Esophagus (tissue), 2 donors: Measurements from ENCODE around the gene HIVEP1. TPM values are rescaled to one million over a fixed set of nuclear protein-coding genes. Genes with fewer than 3 reads are reported as not detected.

Source experiments
- H3K27ac ChIP-seq, 2 donors: one replicate each; pipeline ENCODE4 v1.5.1; 2013; ENCODE audit warnings: low read depth in 2 of 2, mild to moderate bottlenecking in 2 of 2, inconsistent platforms in 1 of 2, low read length in 1 of 2, moderate library complexity in 1 of 2
- H3K27me3 ChIP-seq, 2 donors: one replicate each; pipeline ENCODE4 v1.6.1; 2013; ENCODE audit warnings: low read length in 2 of 2, control low read depth in 1 of 2, mild to moderate bottlenecking in 1 of 2; ENCODE audit not compliant: insufficient read depth in 2 of 2, control insufficient read depth in 1 of 2
- H3K36me3 ChIP-seq, 2 donors: one replicate each; pipeline ENCODE4 v1.6.1; 2013; ENCODE audit warnings: low read length in 1 of 2; ENCODE audit not compliant: control insufficient read depth in 2 of 2, insufficient read depth in 2 of 2
- H3K4me1 ChIP-seq, 2 donors: one replicate each; pipeline ENCODE4 v1.6.1; 2013; ENCODE audit warnings: low read length in 1 of 2; ENCODE audit not compliant: control insufficient read depth in 2 of 2, insufficient read depth in 2 of 2
- H3K4me3 ChIP-seq, 2 donors: one replicate each; pipeline ENCODE4 v1.5.1; 2013; ENCODE audit warnings: low read length in 2 of 2, mild to moderate bottlenecking in 2 of 2, low read depth in 1 of 2, moderate library complexity in 1 of 2
- H3K9me3 ChIP-seq, 2 donors: one replicate each; pipeline ENCODE4 v1.6.1; 2013; ENCODE audit warnings: mild to moderate bottlenecking in 2 of 2, low read depth in 1 of 2, low read length in 1 of 2, moderate library complexity in 1 of 2; ENCODE audit not compliant: control insufficient read depth in 2 of 2, insufficient read depth in 1 of 2
- WGBS, 2 donors: extraction: QIAGEN DNeasy Blood & Tissue Kit; methylation state at CpG; one replicate each; pipeline ENCODE4 v1.1.7; 2013; 5-methylcytosine and 5-hydroxymethylcytosine counted together
- polyA plus RNA-seq, 2 donors: library from polyadenylated mRNA; stranded (reverse); fragments of 200-250 nt; gene quantifications; one replicate each; pipeline ENCODE4 v1.2.3, GENCODE V29; 2013
- donor health status: healthy with polysubstance abuse.
- donor health status: Bipolar disorder and iron deficiency.

HIVEP1 gene
- polyA plus RNA-seq, 2 donors = 4.0 to 7.8 TPM

- no peak overlapping the region for H3K4me3 ChIP-seq
- no peaks in the 10 kb centered on the region for H3K36me3 ChIP-seq
- H3K9me3 ChIP-seq = no peaks in the 10 kb centered on the region
- no peaks in the 10 kb centered on the region for H3K27me3 ChIP-seq
- H3K4me1 ChIP-seq = peaks cover 0 to 5% of the 10 kb centered on the region in 2 donors
- H3K27ac ChIP-seq = no peak overlapping the region
- WGBS, 2 donors = 70% methylated on average over 6 of the region's 6 CpGs
Measured at GRCh38 chr6:12068899-12069557, 56.9 kb downstream of the HIVEP1 start.

GRCh38 chr6:12069891-12070529 is 57.9 kb downstream of the HIVEP1 start:
- H3K4me3 ChIP-seq = no peak overlapping the region
- no peak overlapping the region for H3K27ac ChIP-seq
- no peaks in the 10 kb centered on the region for H3K9me3 ChIP-seq
- WGBS, 2 donors = 97% methylated on average over 9 of the region's 9 CpGs
- peaks cover 0 to 5% of the 10 kb centered on the region in 2 donors for H3K4me1 ChIP-seq
- H3K27me3 ChIP-seq = no peaks in the 10 kb centered on the region
- no peaks in the 10 kb centered on the region for H3K36me3 ChIP-seq

- Histone ChIP-seq H3K4me3 (no peak overlapping the region), H3K27me3 (no peaks in the 10 kb centered on the region), H3K36me3 (no peaks in the 10 kb centered on the region), H3K4me1 (peaks cover 0 to 2% of the 10 kb centered on the region in 2 donors), H3K9me3 (no peaks in the 10 kb centered on the region), H3K27ac (no peak overlapping the region)
- WGBS, 2 donors = 64 to 77% methylated on average over 2 of the region's 2 CpGs
Measured at GRCh38 chr6:12071064-12071615, 59.0 kb downstream of the HIVEP1 start.

- Histone ChIP-seq H3K9me3 (no peaks in the 10 kb centered on the region), H3K36me3 (peaks cover 0 to 2% of the 10 kb centered on the region in 2 donors), H3K27me3 (no peaks in the 10 kb centered on the region), H3K4me1 (peaks cover 0 to 2% of the 10 kb centered on the region in 2 donors), H3K4me3 (no peak overlapping the region), H3K27ac (no peak overlapping the region)
- WGBS, 2 donors = 45 to 57% methylated on average over 9 of the region's 9 CpGs
Measured at GRCh38 chr6:12075067-12075563, 63.0 kb downstream of the HIVEP1 start.

GRCh38 chr6:12077021-12077710 is 65.1 kb downstream of the HIVEP1 start:
- 84 to 92% methylated on average over 9 of the region's 9 CpGs for WGBS, 2 donors
- no peaks in the 10 kb centered on the region for H3K4me1 ChIP-seq
- H3K27ac ChIP-seq = no peak overlapping the region
- no peaks in the 10 kb centered on the region for H3K27me3 ChIP-seq
- no peak overlapping the region for H3K4me3 ChIP-seq
- no peaks in the 10 kb centered on the region for H3K9me3 ChIP-seq
- peaks cover 0 to 2% of the 10 kb centered on the region in 2 donors for H3K36me3 ChIP-seq

- Histone ChIP-seq H3K27me3 (no peaks in the 10 kb centered on the region), H3K4me1 (no peaks in the 10 kb centered on the region), H3K36me3 (peaks cover 0 to 2% of the 10 kb centered on the region in 2 donors), H3K9me3 (no peaks in the 10 kb centered on the region), H3K4me3 (no peak overlapping the region), H3K27ac (no peak overlapping the region)
- 91 to 92% methylated on average over 5 of the region's 5 CpGs for WGBS, 2 donors
Measured at GRCh38 chr6:12078014-12078413, 65.9 kb downstream of the HIVEP1 start.

GRCh38 chr6:12081771-12082170 is 69.7 kb downstream of the HIVEP1 start:
- Histone ChIP-seq H3K27ac (no peak overlapping the region), H3K27me3 (no peaks in the 10 kb centered on the region), H3K36me3 (peaks cover 0 to 2% of the 10 kb centered on the region in 2 donors), H3K4me3 (no peak overlapping the region), H3K4me1 (no peaks in the 10 kb centered on the region), H3K9me3 (no peaks in the 10 kb centered on the region)
- 42 to 72% methylated on average over 2 of the region's 2 CpGs for WGBS, 2 donors

GRCh38 chr6:12082368-12082767 is 70.3 kb downstream of the HIVEP1 start:
- H3K4me1 ChIP-seq = no peaks in the 10 kb centered on the region
- H3K27me3 ChIP-seq = no peaks in the 10 kb centered on the region
- no peak overlapping the region for H3K4me3 ChIP-seq
- peaks cover 0 to 2% of the 10 kb centered on the region in 2 donors for H3K36me3 ChIP-seq
- H3K9me3 ChIP-seq = no peaks in the 10 kb centered on the region
- no peak overlapping the region for H3K27ac ChIP-seq
- WGBS, 2 donors = 98% methylated on average over 3 of the region's 3 CpGs

- H3K36me3 ChIP-seq = no peaks in the 10 kb centered on the region
- no peaks in the 10 kb centered on the region for H3K27me3 ChIP-seq
- 76% methylated on average over 2 of the region's 2 CpGs for WGBS, 2 donors
- no peak overlapping the region for H3K4me3 ChIP-seq
- H3K27ac ChIP-seq = no peak overlapping the region
- no peaks in the 10 kb centered on the region for H3K4me1 ChIP-seq
- no peaks in the 10 kb centered on the region for H3K9me3 ChIP-seq
Measured at GRCh38 chr6:12083302-12083701, 71.2 kb downstream of the HIVEP1 start.
